GM19328 (cell line): ENCODE measurements around the gene AQP3.
A peak's percentile ranks its signal among the peaks of the same experiment; 100 is the strongest.
"Not testable (repeated sequence)": the region's sequence is repeated elsewhere in the genome, so short reads cannot be mapped to it uniquely, and the experiment has no call there.

Experiments used
- ATAC-seq: cut with Tn5 transposase; IDR thresholded peaks from one replicate; pipeline ENCODE4 v1.9.1; 2021; ENCODE audit warnings: mild to moderate bottlenecking, moderate library complexity; ENCODE audit not compliant: unreplicated experiment

The AQP3 gene

DNA sequence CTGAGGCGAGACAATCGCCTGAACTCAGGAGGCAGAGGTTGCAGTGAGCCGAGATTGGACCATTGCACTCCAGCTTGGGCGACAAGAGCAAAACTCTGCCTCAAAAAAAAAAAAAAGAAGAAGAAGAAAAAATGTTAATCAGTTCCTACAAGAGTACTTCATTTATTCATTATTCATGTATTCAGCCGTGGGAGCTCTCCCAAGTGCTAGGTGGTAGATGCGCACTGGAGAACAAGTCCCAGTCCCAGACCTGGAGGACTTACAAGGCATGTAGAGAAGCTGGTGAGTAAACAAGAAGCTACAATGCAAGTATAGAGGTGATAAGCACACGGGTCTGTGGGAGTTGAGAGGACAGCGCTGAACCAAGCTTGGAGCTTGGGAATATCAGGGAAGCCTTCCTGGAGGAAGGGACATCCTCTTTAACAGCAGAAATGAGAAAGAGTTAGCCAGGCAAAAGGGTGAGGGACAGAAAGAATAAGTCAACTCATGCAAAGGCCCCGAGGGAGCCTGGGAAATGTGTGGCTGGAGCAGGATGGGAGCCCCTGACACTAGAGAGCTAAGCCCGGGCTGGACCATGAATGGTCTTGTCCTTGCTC is 27.6 kb downstream of the AQP3 start:
- no peak for ATAC-seq

DNA sequence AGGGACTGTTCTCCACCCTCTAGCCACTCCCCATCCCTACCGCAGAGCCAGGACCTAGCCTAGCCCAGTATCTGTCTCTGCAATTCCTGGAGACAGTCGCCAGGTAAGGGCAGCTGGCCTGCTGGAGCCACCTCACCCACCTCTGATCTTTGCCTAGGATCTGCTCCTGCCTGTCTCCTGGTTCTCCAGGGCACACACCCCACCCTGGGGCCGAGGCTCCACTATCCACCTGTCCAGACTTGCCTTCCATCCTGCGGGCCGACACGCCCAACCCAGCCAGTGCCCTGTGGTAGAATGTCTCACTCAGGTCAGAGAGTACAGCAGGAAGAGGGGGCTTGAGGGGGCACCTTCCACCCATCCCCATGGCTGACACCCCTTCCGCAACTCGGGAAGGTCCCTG is 29.3 kb downstream of the AQP3 start:
- no peak for ATAC-seq

DNA sequence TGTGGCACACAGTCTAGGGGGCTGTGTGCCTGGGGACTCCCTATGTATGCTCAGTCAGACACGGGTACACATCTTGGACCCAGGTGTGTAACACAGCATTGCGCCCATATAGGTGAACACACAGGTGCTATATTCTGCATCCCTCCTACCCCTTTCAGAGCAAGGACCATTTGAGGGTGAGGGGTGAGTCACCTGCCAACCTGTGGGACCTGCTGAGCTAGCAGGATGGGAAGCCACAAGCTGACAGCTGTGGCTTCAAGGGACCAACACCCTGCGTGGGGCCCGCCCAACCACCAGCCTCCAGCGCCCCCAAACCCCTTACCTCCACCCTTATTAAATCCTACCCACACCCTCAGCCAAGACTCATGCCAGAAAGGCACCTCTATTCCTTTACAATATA is 30.4 kb downstream of the AQP3 start:
- ATAC-seq = no peak

DNA sequence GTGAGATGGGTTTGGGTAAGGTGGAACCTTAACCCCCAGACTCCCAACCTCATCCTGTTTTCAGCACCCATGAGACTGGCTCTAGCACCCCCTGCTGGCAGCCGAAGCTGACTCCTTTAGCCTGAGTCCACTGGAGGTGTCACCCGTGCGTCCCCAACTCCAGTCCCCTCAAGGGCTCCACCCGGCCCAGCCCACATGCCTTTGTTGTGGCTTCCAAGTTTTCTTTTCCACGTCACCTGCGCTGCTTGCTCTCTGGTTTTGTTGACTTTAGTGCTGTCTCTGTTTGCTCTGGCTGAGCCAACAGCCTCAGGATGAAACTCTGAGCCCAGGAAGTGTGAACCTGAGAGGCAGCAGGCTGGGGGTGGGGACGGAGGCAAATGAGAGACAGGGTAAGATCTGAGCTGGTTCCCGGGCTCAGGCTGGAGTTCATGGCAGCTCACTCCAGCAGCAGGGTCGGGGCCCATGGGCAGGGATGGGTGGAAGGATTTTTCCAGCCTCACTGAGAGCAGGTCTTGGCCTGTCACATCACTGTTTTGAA is 31.8 kb downstream of the AQP3 start:
- peak; percentile 67 for ATAC-seq

DNA sequence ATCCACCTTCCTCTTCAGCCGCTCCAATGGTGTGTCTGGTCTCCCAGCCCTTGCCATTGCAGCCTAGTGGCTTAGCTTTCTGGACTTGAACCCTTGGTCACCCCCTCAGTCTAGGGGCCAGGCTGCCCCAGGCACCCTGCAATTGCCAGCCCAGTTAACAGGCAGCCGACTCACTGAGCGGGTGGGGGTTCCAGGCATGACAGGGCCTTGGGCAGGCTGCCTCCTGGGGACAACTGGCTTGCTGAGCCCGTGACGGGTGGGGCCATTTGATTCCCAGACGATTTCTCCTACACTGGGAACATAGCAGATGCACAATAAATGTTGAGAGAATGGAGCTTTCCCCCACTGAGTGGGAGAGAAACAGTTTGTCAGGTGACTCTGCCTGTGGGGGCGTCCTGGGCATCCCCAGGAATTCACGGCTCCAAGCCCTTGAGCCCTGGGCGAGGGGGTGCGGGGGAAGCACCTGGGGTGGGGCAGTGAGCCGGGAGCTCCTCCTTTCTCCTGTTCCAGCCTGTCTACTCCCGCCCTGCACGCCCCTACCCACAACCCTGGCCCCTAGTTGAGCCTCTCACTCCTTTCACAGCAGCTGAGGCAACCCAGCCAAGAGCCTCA is 32.4 kb downstream of the AQP3 start:
- no peak for ATAC-seq

DNA sequence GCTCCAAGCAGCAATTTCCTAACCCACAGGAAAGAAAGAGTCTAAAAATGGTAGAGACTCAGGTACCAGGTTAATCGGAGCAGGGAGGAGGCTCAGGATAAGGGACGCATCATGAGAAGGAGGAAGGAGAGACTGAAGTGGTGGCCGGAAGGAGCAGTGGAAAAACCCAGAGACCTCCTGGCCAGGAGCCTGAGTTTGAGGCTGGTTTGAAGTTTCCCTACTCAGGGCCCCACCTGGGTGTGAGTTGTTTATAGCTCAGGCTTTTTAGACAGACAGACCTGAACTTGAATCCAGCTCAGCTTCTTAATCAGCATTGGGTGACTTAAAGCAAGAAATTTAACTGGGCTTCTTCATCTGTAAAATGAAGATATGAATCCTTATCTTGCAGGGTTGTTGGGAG is 33.1 kb downstream of the AQP3 start:
- ATAC-seq = no peak

DNA sequence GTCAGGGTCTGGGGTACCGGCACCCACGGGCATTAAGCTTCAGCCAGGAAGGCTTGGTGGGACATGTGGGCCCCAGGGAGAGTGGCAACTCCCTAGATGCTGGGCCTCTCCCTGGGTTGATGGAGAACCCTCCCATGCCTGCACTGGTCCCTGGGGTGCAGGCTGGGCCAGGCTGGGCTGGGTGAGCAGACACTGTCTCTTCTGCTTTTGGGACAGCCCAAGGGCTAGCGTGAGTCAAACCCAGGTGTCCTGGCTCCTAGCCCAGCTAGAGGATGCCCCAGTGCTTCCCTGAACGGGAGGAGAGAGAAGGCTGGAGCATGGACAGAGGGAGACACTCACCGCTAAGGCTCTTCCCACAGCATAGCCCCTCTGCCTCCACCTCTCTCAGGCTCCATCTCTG is 39.3 kb downstream of the AQP3 start:
- ATAC-seq = no peak

DNA sequence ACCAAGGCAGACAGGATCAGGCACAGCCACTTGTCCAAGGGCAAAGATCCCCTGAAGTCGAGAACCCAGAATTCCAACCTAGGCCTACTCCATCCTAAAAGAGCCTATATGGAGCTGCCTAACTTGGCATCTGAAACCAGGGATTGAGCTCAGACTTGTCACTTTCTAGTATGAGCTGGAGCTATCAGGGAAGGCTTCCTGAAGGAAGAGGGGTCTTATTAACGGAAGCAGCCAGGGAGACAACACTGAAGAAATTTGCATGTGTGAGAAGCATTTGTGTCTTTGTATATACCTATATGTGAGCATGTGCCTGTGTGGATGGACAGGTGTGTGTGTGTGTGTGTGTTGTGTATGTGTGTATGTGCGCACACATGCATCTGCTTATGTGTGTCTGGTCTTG is 40.3 kb downstream of the AQP3 start:
- no peak for ATAC-seq

DNA sequence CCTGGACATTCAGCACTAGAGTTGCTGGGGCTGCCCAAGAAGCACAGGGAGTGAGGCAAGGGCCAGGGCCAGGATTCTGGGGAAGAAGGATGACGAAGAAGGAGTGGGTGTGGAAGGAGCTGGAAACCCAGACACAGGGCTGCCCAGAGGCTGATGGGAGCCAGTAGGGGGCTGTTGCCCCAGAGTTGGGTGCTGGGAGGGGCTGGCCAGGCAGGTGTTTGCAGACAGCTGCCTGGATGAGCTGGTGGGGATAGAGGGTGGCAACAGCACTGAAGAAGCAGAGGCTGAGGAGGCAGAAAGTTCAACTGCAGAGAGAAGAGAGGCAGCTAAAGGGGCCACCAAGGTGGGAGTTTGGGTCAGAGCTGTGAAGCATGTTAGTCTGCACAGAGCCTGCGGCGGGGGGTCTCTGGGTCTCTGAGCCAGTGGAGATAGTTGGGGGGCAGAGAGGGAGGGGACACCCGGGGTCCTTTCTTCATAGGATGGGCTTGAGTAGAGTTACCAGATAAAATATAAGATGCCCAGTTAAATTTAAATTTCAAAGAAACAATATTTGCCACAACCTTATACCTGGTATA is 42.5 kb downstream of the AQP3 start:
- no peak for ATAC-seq

DNA sequence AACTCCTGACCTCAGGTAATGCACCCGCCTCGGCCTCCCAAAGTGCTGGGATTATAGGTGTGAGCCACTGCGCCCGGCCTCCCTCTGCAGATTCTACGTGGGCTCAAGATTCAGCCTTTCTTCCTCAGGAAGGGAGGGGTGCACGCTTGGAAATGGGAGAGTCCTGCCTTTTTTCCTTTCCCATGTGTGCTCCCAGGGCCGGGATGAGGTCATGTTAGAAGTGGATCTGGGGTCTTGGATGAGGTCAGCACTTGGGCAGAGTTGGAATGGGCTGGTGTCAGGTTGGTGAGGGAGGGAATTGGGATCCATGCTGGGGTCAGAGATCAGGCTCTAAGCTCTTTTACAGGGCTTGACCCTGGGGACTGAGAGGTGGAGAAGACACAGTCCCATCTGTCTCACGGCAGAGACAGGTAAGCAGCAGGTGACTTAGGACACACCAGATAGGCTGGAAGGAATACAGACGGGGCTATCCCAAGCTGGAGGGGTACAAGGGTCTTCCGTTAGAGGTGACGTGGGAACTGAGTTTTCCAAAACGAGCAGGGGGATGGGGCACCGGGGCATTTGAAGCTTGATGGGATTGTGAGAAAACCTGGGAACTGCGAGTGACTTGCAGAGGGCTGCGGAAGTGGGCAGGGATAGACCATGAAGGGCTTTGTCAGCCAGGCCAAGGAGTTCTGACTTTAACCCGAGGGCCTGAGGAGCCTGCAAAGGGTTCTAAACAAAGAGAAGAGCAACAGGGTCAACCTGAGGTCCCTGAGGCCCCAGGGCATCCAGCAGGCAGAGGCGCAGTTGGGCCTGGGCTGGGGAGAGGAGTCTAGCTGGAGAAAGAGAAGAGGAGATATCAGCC is 43.2 kb downstream of the AQP3 start:
- ATAC-seq = no peak

DNA sequence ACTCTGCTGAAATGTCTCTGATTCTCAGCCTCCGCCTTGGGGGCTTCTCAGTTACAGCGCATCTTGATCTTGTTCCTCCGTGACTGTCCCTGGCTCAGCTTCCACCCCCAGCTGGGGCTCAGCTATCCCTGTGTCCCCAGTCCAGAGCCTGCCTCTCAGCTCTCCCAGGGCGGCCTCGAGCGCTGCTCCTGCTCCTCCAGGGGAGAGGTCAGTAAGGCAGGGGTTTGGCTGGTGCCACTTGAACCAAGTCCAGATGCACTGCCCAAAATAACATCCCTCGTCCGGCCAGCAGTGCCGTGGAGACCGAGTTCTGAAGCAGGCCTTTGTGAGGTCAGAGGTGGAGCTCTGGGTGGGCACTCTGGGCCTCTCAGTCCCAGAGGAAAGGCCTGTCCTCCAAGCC is 45.0 kb downstream of the AQP3 start, which contains the start of gene AQP7:
Gene AQP7, minus strand, starts transcription at position 198 of the 400 bp plus-strand sequence. CDS start 1,306 bp downstream, outside the sequence.
- not testable (repeated sequence) for ATAC-seq

DNA sequence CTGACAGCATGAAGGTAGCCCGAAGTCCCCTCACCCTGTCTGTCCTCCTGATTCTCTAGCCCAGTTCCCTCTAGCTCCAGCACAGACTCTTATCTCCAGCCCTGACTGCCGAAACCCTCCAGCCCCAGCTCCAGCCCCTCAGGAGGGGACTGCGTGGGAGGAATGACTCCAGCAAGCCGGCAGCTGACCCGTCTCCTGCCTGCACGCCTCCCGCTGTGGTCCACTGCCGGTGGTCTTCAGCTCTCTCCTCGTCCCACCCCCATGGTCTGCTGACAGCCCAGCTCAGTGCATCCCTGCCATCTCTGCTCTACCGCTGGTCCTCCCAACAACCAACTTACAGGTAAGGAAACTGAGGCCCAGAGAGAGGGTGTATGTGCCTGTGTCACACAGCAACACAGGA is 45.6 kb downstream of the AQP3 start:
- ATAC-seq = not testable (repeated sequence)

DNA sequence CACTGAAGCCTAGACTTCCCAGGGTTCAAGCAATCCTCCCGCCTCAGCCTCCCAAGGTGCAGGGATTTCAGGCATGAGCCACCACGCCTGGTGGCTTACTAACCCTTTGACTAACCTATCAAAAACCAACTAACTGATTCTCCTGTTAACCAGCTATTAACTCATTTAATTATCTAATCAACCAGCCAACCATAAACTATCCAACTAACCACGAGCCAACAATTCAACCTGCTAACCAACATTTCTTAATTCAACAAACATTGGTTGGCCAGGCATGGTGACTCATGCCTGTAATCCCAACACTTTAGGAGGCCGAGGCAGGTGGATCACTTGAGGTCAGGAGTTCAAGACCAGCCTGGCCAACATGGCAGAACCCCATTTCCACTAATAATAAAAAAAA is 48.3 kb downstream of the AQP3 start:
- ATAC-seq = not testable (repeated sequence)

DNA sequence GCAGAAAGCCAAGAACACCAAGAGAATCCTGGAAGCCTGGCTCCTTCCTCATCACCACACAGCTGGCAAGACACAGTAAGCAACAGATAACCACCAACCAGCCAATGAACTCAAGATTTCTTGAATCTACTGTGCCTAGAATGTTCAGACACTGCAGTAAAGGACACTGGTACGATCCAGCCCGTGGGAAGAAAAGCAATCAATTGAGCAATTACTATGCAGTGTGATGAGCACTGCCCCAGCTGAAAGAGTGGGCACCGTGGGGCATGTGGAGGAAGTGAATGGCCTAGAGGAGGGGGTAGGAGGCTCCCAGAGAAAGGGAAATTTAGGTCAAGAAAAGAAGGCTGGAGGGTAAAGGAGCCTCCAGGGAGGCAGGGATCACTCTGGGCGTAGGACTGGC is 49.6 kb downstream of the AQP3 start:
- ATAC-seq = not testable (repeated sequence)

DNA sequence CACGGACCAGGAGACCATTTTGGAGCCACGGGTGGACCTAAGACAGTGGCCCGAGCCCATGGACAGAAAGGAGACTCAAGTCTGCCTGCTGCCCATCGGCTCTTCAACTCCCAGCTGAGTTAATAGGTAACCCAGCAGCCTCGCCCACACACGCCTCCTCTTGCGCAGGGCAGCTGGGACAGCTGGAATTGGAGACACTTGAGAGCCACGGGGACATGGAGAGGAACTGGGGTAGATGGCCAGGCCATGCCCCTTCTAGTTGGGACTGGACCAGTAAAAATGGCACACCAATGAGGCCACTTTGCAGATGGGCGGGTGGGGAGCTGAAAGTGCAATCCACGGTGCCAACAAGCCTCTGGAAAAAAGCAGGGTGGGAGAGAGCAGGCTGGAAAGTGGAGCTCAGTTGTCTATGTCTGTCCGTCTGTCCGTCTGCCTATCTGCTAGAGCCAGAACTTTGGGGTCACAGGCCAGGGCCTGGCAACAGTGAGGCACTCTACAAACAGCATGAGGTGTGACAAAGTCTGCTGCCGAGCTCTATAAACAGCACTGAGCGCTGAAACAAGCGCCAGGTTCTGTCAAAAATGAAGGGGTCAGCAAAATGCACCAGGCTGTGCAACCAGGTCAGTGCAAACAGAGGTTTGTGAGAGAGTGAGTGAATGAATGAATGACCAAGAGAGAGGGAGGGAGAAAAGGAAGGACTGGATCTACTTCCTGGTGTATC is 52.1 kb downstream of the AQP3 start:
- not testable (repeated sequence) for ATAC-seq

DNA sequence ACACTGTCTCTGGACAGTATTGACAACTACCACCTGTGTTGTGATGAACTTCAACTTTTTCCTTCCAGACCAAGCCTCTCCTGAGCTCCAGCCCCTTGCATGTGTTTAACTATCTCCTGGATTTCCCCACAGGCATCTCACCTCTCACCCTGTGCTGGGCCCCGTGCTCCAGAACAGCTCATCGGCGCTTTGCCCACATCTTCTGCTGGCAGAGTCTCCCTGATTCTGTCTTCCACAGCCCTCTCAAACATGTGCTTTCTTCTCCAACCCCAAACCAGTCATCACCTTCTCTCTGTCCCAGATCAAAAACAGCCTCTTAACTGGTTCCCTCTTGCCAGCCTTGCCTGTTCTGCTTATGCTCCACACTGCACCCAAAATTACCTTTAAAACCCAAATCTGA is 53.4 kb downstream of the AQP3 start:
- not testable (repeated sequence) for ATAC-seq

DNA sequence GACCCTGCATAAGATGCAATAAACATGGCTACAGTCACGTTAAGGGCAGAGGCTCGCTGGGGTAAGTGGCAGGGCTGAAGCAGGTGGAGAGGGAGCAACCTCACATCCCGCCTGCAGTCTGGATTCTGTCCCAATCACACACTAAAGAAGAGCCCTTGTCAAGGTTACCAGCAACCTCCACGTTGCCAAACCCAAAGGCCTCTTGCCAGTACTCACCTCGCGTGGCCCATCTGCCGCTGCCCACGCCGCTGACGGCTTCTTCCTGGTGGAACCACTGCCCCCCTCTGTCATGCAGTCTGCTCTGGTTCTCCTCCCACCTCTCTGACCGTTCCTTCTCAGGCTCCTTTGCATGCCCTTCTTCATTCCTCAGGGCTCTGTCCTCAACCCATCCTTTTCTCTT is 53.8 kb downstream of the AQP3 start:
- ATAC-seq = no peak

DNA sequence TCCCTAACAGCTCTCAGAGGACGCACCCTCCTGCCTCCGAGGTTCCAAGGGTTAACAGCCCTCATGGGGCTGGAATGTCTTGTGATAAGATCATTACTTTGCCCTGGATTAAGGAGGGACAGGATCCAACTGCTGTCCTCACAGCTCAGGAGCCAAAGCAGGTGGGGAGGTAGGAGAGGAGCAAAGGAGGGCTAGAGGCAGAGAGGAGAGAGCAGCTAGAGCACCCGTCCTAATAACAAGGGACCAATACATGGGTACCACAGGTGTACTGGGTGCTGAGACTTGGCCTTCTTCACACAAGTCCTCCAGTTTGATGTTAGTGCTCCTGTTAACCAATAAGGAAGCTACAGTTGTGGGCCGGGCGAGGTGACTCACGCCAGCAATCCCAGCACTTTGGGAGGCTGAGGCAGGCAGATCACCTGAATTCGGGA is 54.8 kb downstream of the AQP3 start:
- not testable (repeated sequence) for ATAC-seq
